Right lobe of liver (tissue), 4 donors: ENCODE measurements around the gene MIOX.

Experiments used
- POLR2A ChIP-seq: fragments of 450-650 bp; IDR thresholded peaks from one replicate; pipeline ENCODE4 v1.6.1; 2017; ENCODE audit warnings: antibody characterized with exemption, mild to moderate bottlenecking
- TF ChIP-seq, protein P1 (sequence below), 4 donors: fragments of 200-600 bp in 3 of 4; fragments of 450-650 bp in 1 of 4; IDR thresholded peaks; one replicate each; pipeline versions ENCODE4 v1.5.1 to v1.8.0; 2016 to 2022; ENCODE audit warnings: antibody characterized with exemption in 4 of 4, mild to moderate bottlenecking in 2 of 4
- donor health status: DM: no; HTN: no; CAD: no.
- donor health status: DM: no; HTN: no; CAD: no.
- donor health status: DM: no; HTN: yes; CAD: no.

- TF ChIP-seq, protein P1, sequence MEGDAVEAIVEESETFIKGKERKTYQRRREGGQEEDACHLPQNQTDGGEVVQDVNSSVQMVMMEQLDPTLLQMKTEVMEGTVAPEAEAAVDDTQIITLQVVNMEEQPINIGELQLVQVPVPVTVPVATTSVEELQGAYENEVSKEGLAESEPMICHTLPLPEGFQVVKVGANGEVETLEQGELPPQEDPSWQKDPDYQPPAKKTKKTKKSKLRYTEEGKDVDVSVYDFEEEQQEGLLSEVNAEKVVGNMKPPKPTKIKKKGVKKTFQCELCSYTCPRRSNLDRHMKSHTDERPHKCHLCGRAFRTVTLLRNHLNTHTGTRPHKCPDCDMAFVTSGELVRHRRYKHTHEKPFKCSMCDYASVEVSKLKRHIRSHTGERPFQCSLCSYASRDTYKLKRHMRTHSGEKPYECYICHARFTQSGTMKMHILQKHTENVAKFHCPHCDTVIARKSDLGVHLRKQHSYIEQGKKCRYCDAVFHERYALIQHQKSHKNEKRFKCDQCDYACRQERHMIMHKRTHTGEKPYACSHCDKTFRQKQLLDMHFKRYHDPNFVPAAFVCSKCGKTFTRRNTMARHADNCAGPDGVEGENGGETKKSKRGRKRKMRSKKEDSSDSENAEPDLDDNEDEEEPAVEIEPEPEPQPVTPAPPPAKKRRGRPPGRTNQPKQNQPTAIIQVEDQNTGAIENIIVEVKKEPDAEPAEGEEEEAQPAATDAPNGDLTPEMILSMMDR (IDR thresholded peaks at IDR 0.05): no peak
- TF ChIP-seq POLR2A: no peak
These were observed 12.6 kb upstream of the MIOX start for GRCh38 chr22:50473855-50474671.
